ENCODE results near the gene WWP2. TPM values are rescaled to one million over a fixed set of nuclear protein-coding genes. Genes with fewer than 3 reads are reported as not detected.

The WWP2 gene
- total and polyA plus RNA-seq, 7 donors, result 12.2 to 26.0 (median 19.0) TPM

DNA sequence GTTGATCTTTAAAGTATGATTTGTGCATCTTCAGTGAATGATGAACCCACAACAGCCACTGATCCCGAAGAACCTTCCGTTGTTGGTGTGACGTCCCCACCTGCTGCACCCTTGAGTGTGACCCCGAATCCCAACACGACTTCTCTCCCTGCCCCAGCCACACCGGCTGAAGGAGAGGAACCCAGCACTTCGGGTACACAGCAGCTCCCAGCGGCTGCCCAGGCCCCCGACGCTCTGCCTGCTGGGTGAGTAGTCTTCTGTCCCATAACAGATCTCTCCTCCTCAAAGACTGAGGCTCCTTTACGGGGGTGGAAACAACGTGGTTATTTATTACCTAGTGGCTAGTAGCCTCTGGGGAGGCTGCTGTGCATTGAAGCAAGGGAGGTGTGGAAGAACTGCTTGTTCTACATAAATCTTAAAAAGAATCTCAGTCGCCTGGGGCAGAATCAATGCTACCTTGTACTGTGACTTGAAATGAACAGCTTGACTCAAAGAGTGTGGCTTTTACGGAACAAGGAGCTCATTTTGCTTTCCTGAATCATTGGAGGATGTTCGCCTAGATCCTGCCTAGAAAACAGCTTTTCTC, 126.0 kb downstream of the WWP2 start:
- H3K4me3 ChIP-seq, result no peak overlapping the region
- 85 to 88% (median 87%) methylated on average over 15 of the region's 15 CpGs for WGBS, 3 donors
- intact Hi-C loops (cut with DNase I), result no loop called here
- TF ChIP-seq, protein P1, sequence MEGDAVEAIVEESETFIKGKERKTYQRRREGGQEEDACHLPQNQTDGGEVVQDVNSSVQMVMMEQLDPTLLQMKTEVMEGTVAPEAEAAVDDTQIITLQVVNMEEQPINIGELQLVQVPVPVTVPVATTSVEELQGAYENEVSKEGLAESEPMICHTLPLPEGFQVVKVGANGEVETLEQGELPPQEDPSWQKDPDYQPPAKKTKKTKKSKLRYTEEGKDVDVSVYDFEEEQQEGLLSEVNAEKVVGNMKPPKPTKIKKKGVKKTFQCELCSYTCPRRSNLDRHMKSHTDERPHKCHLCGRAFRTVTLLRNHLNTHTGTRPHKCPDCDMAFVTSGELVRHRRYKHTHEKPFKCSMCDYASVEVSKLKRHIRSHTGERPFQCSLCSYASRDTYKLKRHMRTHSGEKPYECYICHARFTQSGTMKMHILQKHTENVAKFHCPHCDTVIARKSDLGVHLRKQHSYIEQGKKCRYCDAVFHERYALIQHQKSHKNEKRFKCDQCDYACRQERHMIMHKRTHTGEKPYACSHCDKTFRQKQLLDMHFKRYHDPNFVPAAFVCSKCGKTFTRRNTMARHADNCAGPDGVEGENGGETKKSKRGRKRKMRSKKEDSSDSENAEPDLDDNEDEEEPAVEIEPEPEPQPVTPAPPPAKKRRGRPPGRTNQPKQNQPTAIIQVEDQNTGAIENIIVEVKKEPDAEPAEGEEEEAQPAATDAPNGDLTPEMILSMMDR (IDR thresholded peaks at IDR 0.05), result no peak
- no peaks in the 10 kb centered on the region for H3K9me3 ChIP-seq
- peaks cover 0 to 23% of the 10 kb centered on the region in 2 donors for H3K36me3 ChIP-seq (ENCODE audit: insufficient read depth in 1 of 2, low read depth in 1 of 2)
- DNase-seq (no peak), ATAC-seq (no peak)
- peaks cover 5% of the 10 kb centered on the region for H3K4me1 ChIP-seq
- H3K27me3 ChIP-seq (ENCODE audit: insufficient read depth in 3 of 3, low read length in 2 of 3), result no peaks in the 10 kb centered on the region
- no peak overlapping the region for H3K27ac ChIP-seq

GRCh38 chr16:69889295-69889964, 127.3 kb downstream of the WWP2 start:
- WGBS, 3 donors, result 94 to 97% (median 95%) methylated on average over 7 of the region's 7 CpGs
- DNase-seq (no peak), ATAC-seq (no peak)
- peaks cover 0 to 23% of the 10 kb centered on the region in 2 donors for H3K36me3 ChIP-seq (ENCODE audit: insufficient read depth in 1 of 2, low read depth in 1 of 2)
- intact Hi-C loops (cut with DNase I), result no loop called here
- H3K9me3 ChIP-seq, result no peaks in the 10 kb centered on the region
- peaks cover 6% of the 10 kb centered on the region for H3K4me1 ChIP-seq
- H3K27me3 ChIP-seq (ENCODE audit: insufficient read depth in 3 of 3, low read length in 2 of 3), result no peaks in the 10 kb centered on the region
- no peak overlapping the region for H3K4me3 ChIP-seq
- TF ChIP-seq, protein P1 (IDR thresholded peaks at IDR 0.05), result no peak
- H3K27ac ChIP-seq, result peak overlapping the region; percentile 48

- H3K36me3 ChIP-seq (ENCODE audit: insufficient read depth in 1 of 2, low read depth in 1 of 2), result peaks cover 0 to 23% of the 10 kb centered on the region in 2 donors
- WGBS, 3 donors, result 50 to 60% (median 58%) methylated on average over 17 of the region's 17 CpGs
- ATAC-seq (peak in 3 of 4 donors; percentile 65 to 76 (median 68)), DNase-seq (peak; percentile 56 to 76)
- intact Hi-C loops (cut with DNase I), result no loop called here
- TF ChIP-seq, protein P1 (IDR thresholded peaks at IDR 0.05), result no peak
- H3K4me1 ChIP-seq, result peaks cover 6% of the 10 kb centered on the region
- H3K27me3 ChIP-seq (ENCODE audit: insufficient read depth in 3 of 3, low read length in 2 of 3), result no peaks in the 10 kb centered on the region
- peak overlapping the region; percentile 48 for H3K27ac ChIP-seq
- no peak overlapping the region for H3K4me3 ChIP-seq
- H3K9me3 ChIP-seq, result no peaks in the 10 kb centered on the region
Observed at GRCh38 chr16:69890114-69890891, 128.2 kb downstream of the WWP2 start.

DNA sequence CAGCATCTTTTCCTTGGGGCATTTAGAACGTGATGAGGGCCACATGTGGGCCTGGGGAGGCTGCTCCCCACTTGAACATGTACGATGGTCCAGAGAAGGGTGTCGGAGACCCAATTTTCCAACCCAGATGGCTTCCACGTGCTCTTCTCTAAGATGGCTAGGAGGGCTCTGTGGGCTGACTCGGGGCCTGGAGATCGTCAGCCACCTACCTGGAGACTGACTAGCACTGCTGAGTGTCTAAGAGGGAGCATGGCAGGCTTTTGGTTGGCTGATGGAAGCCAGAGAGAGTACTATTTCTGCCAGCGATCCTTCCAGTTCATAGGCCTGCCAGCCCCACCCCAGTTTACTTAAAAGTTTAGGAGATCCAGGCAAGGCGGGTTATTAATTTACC, 128.8 kb downstream of the WWP2 start:
- intact Hi-C loops (cut with DNase I), result no loop called here
- peak in 1 of 4 donors; percentile 17 for ATAC-seq
- no peak overlapping the region for H3K4me3 ChIP-seq

More for the DNA sequence above, 128.8 kb downstream of the WWP2 start:
- H3K27me3 ChIP-seq (ENCODE audit: insufficient read depth in 3 of 3, low read length in 2 of 3), result no peaks in the 10 kb centered on the region
- H3K4me1 ChIP-seq, result peaks cover 6% of the 10 kb centered on the region
- DNase-seq, result no peak
- peak overlapping the region; percentile 48 for H3K27ac ChIP-seq
- no peaks in the 10 kb centered on the region for H3K9me3 ChIP-seq
- 64 to 69% (median 64%) methylated on average over 8 of the region's 8 CpGs for WGBS, 3 donors
- TF ChIP-seq, protein P1 (IDR thresholded peaks at IDR 0.05), result no peak
- peaks cover 0 to 23% of the 10 kb centered on the region in 2 donors for H3K36me3 ChIP-seq (ENCODE audit: insufficient read depth in 1 of 2, low read depth in 1 of 2)

Measured in psoas muscle (tissue), 8 donors.